Mesendoderm (in vitro differentiated cells): Measurements from ENCODE around the gene RAPGEF5.

Experiments
- DNase-seq: peaks from one replicate; pipeline ENCODE4 v3.0.0; 2013
- H2AK5ac ChIP-seq: 2 replicates; pipeline ENCODE4 v1.6.1; 2013; ENCODE audit warnings: low read length, inconsistent platforms
- H2BK120ac ChIP-seq: 2 replicates; pipeline ENCODE4 v1.6.1; 2013; ENCODE audit warnings: low read depth, mild to moderate bottlenecking, low read length, moderate library complexity, mixed read lengths
- H2BK15ac ChIP-seq: replicated peaks from 2 replicates; pipeline ENCODE4 v1.6.1; 2013; ENCODE audit warnings: low read depth, mild to moderate bottlenecking, moderate library complexity
- H2BK5ac ChIP-seq: 2 replicates; pipeline ENCODE4 v1.6.1; 2013; ENCODE audit warnings: low read length, inconsistent platforms
- H3K18ac ChIP-seq: 2 replicates; pipeline ENCODE4 v1.6.1; 2013; ENCODE audit warnings: mild to moderate bottlenecking, low read length, mixed read lengths
- H3K23ac ChIP-seq: one replicate; pipeline ENCODE4 v1.6.1; 2013; ENCODE audit warnings: low read length
- H3K27ac ChIP-seq: 2 replicates; pipeline ENCODE4 v1.5.1; 2013; ENCODE audit warnings: low read depth, mild to moderate bottlenecking, inconsistent platforms, low read length, moderate library complexity
- H3K27me3 ChIP-seq: 2 replicates; pipeline ENCODE4 v1.6.1; 2013; ENCODE audit warnings: low read length, control low read depth, mild to moderate bottlenecking, inconsistent platforms; ENCODE audit not compliant: insufficient read depth, poor library complexity
- H3K36me3 ChIP-seq: 2 replicates; pipeline ENCODE4 v1.6.1; 2013; ENCODE audit warnings: low read length, inconsistent platforms; ENCODE audit not compliant: control insufficient read depth, insufficient read depth
- H3K4ac ChIP-seq: one replicate; pipeline ENCODE4 v1.6.1; 2013; ENCODE audit warnings: low read depth, mild to moderate bottlenecking, low read length, moderate library complexity
- H3K4me1 ChIP-seq: 2 replicates; pipeline ENCODE4 v1.6.1; 2013; ENCODE audit warnings: low read depth, low read length, inconsistent platforms; ENCODE audit not compliant: control insufficient read depth
- H3K4me2 ChIP-seq: 2 replicates; pipeline ENCODE4 v1.6.1; 2013; ENCODE audit warnings: low read length
- H3K4me3 ChIP-seq: 2 replicates; pipeline ENCODE4 v1.5.1; 2013; ENCODE audit warnings: mild to moderate bottlenecking, low read length
- H3K56ac ChIP-seq: one replicate; pipeline ENCODE4 v1.6.1; 2013; ENCODE audit warnings: low read length
- H3K79me1 ChIP-seq: 2 replicates; pipeline ENCODE4 v1.6.1; 2013; ENCODE audit warnings: low read length, inconsistent platforms
- H3K79me2 ChIP-seq: 2 replicates; pipeline ENCODE4 v1.6.1; 2013; ENCODE audit warnings: mild to moderate bottlenecking, low read length; ENCODE audit not compliant: control insufficient read depth, insufficient read depth
- H3K9ac ChIP-seq: 2 replicates; pipeline ENCODE4 v1.6.1; 2013; ENCODE audit warnings: low read length, inconsistent platforms
- H4K5ac ChIP-seq: one replicate; pipeline ENCODE4 v1.6.1; 2013; ENCODE audit warnings: low read length
- H4K8ac ChIP-seq: one replicate; pipeline ENCODE4 v1.6.1; 2013; ENCODE audit warnings: low read depth, mild to moderate bottlenecking, control low read depth, low read length, moderate library complexity
- WGBS: extraction: QIAGEN DNeasy Blood & Tissue Kit; methylation state at CpG from one replicate; pipeline ENCODE4 v1.1.7; 2013; ENCODE audit warnings: low lambda C conversion rate, missing lambda C conversion rate; ENCODE audit not compliant: insufficient coverage; ENCODE audit errors: extremely low coverage; 5-methylcytosine and 5-hydroxymethylcytosine counted together

Gene RAPGEF5

DNA sequence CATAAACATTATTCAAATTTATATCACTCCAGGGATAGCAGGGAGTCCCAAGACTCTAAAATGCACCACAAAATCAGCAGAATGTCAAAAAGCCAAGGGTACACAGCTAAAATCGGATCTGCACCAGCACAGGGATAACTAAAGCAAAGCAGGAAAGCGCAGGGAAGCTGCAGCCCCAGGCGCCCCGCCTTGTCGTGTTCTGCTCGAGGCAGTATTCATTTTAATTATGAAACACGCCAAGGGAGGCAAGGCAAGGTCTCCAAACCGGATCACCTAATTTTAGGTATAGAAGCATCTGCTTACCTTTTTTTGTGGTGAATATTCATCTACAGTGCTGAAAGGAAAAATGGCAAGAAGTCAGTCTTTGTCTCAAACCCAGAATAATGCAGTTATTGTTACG, 199.4 kb downstream of the RAPGEF5 start:
- no peak overlapping the region for H3K56ac ChIP-seq
- no peak overlapping the region for H4K8ac ChIP-seq
- no peak overlapping the region for H3K4me2 ChIP-seq
- no peak overlapping the region for H4K5ac ChIP-seq
- H3K79me2 ChIP-seq = no peaks in the 10 kb centered on the region
- H3K27ac ChIP-seq = no peak overlapping the region
- no peaks in the 10 kb centered on the region for H3K27me3 ChIP-seq
- H3K4ac ChIP-seq = no peak overlapping the region
- DNase-seq = no peak
- H2BK5ac ChIP-seq = no peak overlapping the region
- H3K79me1 ChIP-seq = no peaks in the 10 kb centered on the region
- no peak overlapping the region for H2BK15ac ChIP-seq
- no peak overlapping the region for H3K9ac ChIP-seq
- peaks cover 3% of the 10 kb centered on the region for H3K4me1 ChIP-seq
- no peak overlapping the region for H3K23ac ChIP-seq
- H3K36me3 ChIP-seq = no peaks in the 10 kb centered on the region
- no peak overlapping the region for H2BK120ac ChIP-seq
- H3K4me3 ChIP-seq = no peak overlapping the region
- no peak overlapping the region for H3K18ac ChIP-seq
- WGBS = no CpG with 5 or more reads among the region's 9 CpGs
- no peak overlapping the region for H2AK5ac ChIP-seq

DNA sequence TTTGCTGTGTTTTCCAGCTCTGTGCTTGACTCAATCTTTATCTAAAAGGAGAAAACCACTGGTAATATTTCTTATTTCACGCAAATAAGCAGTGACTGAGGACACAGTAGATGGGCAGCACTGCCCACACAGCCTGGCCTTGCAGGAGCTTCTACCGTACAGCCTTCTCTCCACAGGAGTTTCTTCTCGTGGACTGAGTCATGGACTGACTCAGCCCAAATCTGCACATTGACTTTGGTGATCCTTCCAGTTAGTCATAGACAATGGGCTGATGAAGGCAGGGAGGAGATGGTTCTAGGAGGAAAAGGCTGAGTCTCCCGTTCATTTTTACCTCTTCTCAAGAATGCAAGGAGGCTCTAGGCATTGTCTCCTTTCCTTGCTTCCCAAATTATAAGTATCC, 200.7 kb downstream of the RAPGEF5 start:
- Histone ChIP-seq H3K4me3 (no peak overlapping the region), H3K79me2 (no peaks in the 10 kb centered on the region), H3K4me2 (no peak overlapping the region), H3K36me3 (no peaks in the 10 kb centered on the region), H2AK5ac (no peak overlapping the region), H3K27ac (no peak overlapping the region), H3K23ac (no peak overlapping the region), H3K56ac (no peak overlapping the region), H3K79me1 (no peaks in the 10 kb centered on the region), H3K18ac (no peak overlapping the region), H2BK15ac (no peak overlapping the region), H3K4me1 (peaks cover 3% of the 10 kb centered on the region), H2BK120ac (no peak overlapping the region), H3K9ac (no peak overlapping the region), H3K4ac (no peak overlapping the region), H4K5ac (no peak overlapping the region), H2BK5ac (no peak overlapping the region), H3K27me3 (no peaks in the 10 kb centered on the region), H4K8ac (no peak overlapping the region)
- WGBS = no CpG with 5 or more reads among the region's 4 CpGs
- DNase-seq = no peak

DNA sequence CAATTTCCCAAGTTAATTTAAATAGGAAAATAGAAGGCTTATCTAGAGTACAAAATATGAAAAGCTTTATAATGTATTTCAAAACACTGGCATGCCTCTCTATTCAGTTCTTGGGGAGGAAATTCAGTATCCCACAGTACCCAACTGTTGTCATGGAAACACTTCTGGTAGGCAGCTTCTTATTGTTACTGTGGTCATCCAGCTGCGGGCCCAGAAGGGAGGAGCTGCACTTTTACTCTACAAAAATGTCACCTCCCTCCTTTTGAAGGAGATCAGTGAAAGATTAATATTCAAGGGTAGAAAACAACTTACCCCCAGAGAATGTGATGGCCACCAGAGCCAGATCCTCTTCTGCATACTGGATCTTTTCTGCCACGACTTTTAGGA, 202.8 kb downstream of the RAPGEF5 start:
- Histone ChIP-seq H4K8ac (no peak overlapping the region), H3K56ac (no peak overlapping the region), H2BK5ac (no peak overlapping the region), H3K23ac (no peak overlapping the region), H3K36me3 (no peaks in the 10 kb centered on the region), H3K79me1 (no peaks in the 10 kb centered on the region), H3K79me2 (no peaks in the 10 kb centered on the region), H3K27ac (no peak overlapping the region), H3K4me3 (no peak overlapping the region), H4K5ac (no peak overlapping the region), H3K27me3 (no peaks in the 10 kb centered on the region), H2AK5ac (no peak overlapping the region), H3K4ac (no peak overlapping the region), H3K18ac (peak overlapping the region; percentile 39), H3K9ac (no peak overlapping the region), H2BK120ac (no peak overlapping the region), H2BK15ac (no peak overlapping the region), H3K4me1 (peaks cover 3% of the 10 kb centered on the region), H3K4me2 (no peak overlapping the region)
- no CpG with 5 or more reads among the region's 2 CpGs for WGBS
- DNase-seq = peak; percentile 60

DNA sequence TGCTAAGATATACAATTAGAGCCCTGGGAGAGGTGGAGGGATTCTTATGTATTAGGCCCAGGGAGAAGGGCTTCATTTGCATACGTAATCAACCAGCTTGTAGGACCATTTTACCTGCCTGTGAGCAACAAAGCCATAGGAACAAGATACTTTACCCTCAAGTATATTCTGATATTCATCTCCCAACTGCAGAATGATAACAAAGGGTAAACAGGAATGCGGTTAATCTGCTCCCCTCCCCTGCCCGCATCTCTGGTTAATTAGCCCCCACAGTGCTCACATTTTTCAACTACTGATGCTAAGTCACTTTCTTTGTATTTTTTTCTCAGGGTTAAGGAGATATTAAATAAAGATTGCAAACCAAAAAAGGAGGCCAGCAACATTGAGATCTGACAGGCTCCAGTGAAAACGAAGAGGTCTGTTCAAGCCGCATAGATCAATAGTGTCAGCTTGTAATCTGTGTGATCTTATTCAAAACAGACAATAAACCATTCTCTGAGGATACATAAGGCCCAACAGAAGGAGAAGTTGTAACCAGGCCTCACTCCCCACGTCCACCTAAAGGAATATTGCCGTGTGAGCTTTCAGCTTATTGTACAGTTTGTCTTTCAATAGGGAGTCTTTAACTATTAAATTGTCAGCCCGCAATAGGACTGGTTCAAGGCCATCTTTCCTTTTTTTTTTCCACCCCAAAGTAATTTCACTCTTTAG, 203.4 kb downstream of the RAPGEF5 start:
- Histone ChIP-seq H4K8ac (no peak overlapping the region), H3K27ac (no peak overlapping the region), H3K4ac (no peak overlapping the region), H3K79me2 (no peaks in the 10 kb centered on the region), H3K4me2 (no peak overlapping the region), H2BK5ac (no peak overlapping the region), H3K9ac (no peak overlapping the region), H3K56ac (no peak overlapping the region), H3K4me1 (peaks cover 3% of the 10 kb centered on the region), H3K18ac (no peak overlapping the region), H3K79me1 (no peaks in the 10 kb centered on the region), H3K36me3 (no peaks in the 10 kb centered on the region), H4K5ac (no peak overlapping the region), H2AK5ac (no peak overlapping the region), H3K4me3 (no peak overlapping the region), H3K27me3 (no peaks in the 10 kb centered on the region), H2BK120ac (no peak overlapping the region), H2BK15ac (no peak overlapping the region), H3K23ac (no peak overlapping the region)
- WGBS = no CpG with 5 or more reads among the region's 8 CpGs
- DNase-seq = peak; percentile 79

DNA sequence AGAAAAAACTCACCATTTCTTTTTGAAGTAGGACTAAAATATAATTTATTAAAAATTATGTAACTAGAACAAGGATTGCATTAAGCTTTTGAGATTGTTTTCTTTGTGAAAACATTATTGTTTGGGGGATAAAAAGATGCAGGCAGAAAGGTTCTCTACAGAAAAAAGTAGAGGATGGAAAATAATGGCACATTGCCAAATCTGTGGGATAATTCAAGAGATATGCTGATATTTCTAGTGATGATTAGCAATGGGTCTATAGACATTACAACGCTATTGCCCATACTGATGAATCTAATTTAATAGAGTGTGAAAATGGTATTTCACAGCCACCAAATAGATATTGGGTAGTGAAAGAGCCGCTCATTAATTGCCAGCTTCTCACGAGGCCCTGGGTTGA, 204.3 kb downstream of the RAPGEF5 start:
- Histone ChIP-seq H2BK120ac (no peak overlapping the region), H3K27ac (no peak overlapping the region), H3K23ac (no peak overlapping the region), H4K8ac (no peak overlapping the region), H3K56ac (no peak overlapping the region), H3K36me3 (no peaks in the 10 kb centered on the region), H3K27me3 (no peaks in the 10 kb centered on the region), H3K79me1 (no peaks in the 10 kb centered on the region), H3K79me2 (no peaks in the 10 kb centered on the region), H3K18ac (peak overlapping the region; percentile 6), H3K4me2 (no peak overlapping the region), H3K4ac (no peak overlapping the region), H3K9ac (no peak overlapping the region), H4K5ac (no peak overlapping the region), H2BK5ac (no peak overlapping the region), H3K4me1 (peaks cover 3% of the 10 kb centered on the region), H3K4me3 (no peak overlapping the region), H2BK15ac (no peak overlapping the region), H2AK5ac (no peak overlapping the region)
- WGBS = no CpG with 5 or more reads among the region's 3 CpGs
- no peak for DNase-seq

DNA sequence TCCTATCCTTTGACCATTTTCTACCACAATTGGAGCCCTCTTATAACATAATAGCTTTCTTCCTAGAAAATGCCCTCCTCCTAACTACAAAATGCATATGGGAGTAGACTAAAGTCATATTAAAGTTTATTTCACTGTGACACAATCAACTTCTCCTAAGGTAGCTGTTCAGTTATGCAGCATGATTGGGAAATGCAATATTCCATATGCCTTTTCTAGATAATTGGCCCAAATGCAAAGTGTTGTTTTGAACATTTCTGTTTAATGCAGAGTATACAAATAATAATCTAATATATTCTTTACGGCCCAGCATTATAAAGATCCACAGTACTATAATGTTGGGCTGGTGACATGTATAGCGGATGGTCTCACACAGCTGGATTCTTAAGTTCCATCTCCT, 205.1 kb downstream of the RAPGEF5 start:
- H3K56ac ChIP-seq = no peak overlapping the region
- no peak overlapping the region for H3K27ac ChIP-seq
- no peak overlapping the region for H3K4me2 ChIP-seq
- no peak overlapping the region for H3K4me3 ChIP-seq
- no peaks in the 10 kb centered on the region for H3K36me3 ChIP-seq
- no peak overlapping the region for H2BK15ac ChIP-seq
- no peaks in the 10 kb centered on the region for H3K27me3 ChIP-seq
- no CpG with 5 or more reads among the region's 2 CpGs for WGBS
- no peaks in the 10 kb centered on the region for H3K79me1 ChIP-seq
- H2AK5ac ChIP-seq = no peak overlapping the region
- H2BK5ac ChIP-seq = no peak overlapping the region
- H3K9ac ChIP-seq = no peak overlapping the region
- H3K23ac ChIP-seq = no peak overlapping the region
- no peak overlapping the region for H4K8ac ChIP-seq
- no peak for DNase-seq
- H4K5ac ChIP-seq = no peak overlapping the region
- H3K4ac ChIP-seq = no peak overlapping the region
- peaks cover 3% of the 10 kb centered on the region for H3K4me1 ChIP-seq
- no peak overlapping the region for H2BK120ac ChIP-seq
- H3K18ac ChIP-seq = no peak overlapping the region
- H3K79me2 ChIP-seq = no peaks in the 10 kb centered on the region
